Erythroblast (primary cell): Measurements from ENCODE around the gene SLX4.

ENCODE experiments used
- GATA1 ChIP-seq: IDR thresholded peaks from 2 replicates; pipeline ENCODE4 v1.6.1; 2011; ENCODE audit warnings: low read depth, mild to moderate bottlenecking, control low read depth, low read length, moderate library complexity
- POLR2A ChIP-seq: IDR thresholded peaks from 2 replicates; pipeline ENCODE4 v1.6.1; 2011; ENCODE audit warnings: mild to moderate bottlenecking, low read length

- TF ChIP-seq POLR2A (no peak), GATA1 (no peak)
Observed at GRCh38 chr16:3536271-3536731, 75.1 kb downstream of the SLX4 start.
